Measurements from ENCODE around the gene GTF2H1.
"Not testable (repeated sequence)": the region's sequence is repeated elsewhere in the genome, so short reads cannot be mapped to it uniquely, and the experiment has no call there.

GTF2H1 gene

DNA sequence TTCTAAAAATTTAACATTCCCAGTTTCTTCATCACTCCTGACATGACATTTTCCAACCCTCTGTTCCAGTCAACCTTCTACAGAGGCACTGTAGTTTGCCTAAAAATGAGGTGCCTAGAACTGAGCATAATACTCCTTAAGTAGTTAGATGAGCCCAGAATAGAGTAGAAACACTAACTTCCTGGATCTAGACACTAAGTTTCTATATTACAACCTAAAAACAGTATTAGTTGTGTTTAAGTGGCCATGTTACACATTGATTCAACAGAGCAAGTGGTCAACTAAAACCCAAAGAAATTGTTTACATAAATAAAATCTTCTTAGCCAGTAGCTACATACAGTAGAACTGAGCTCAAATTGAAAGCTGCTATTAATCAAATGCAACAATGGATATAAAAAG lies 1.8 kb upstream of the GTF2H1 start:
- FAIRE-seq, result no peak

DNA sequence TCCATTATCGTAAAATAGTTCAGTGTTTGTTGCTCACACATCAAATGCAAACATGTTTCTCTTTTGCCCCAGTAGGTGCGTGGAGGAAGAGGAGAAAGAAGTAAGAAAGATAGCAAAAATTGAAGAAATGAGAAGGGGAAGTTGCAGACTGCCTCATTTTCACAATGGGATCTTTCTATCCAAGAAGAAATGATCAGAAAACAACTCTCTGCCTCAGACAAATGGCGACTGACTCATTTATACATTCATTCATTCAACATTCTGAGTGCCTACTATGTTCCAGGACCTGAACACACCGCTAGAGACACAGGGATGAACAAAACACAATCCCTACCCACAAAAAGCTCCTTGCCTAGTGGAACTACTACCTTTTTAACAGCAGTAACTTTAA lies 794 bp upstream of the GTF2H1 start:
- FAIRE-seq, result no peak

- FAIRE-seq, result no peak
These were observed 627 bp downstream of the GTF2H1 start for GRCh38 chr11:18322818-18323570.

GRCh38 chr11:18323881-18324280 lies 1.5 kb downstream of the GTF2H1 start:
- not testable (repeated sequence) for FAIRE-seq

DNA sequence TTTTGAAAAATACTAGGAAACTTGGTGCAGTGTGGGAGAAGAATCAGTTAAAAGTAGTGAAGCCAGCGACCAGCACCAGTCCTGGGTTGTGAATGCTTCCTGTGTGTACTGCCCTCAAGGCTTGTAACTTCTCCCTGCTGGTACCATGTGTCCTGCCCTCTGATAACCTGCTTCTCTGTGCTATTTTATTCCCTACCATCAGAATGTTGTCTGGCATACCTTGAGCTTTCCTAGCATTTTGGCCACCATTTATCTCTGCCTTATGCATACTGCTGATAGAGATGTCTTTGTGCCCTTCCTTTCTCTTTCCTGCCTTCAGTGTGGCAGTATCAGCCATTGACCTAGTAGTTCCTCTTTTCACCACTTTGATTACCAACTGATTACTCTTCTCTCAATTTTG lies 2.0 kb downstream of the GTF2H1 start:
- FAIRE-seq, result no peak

DNA sequence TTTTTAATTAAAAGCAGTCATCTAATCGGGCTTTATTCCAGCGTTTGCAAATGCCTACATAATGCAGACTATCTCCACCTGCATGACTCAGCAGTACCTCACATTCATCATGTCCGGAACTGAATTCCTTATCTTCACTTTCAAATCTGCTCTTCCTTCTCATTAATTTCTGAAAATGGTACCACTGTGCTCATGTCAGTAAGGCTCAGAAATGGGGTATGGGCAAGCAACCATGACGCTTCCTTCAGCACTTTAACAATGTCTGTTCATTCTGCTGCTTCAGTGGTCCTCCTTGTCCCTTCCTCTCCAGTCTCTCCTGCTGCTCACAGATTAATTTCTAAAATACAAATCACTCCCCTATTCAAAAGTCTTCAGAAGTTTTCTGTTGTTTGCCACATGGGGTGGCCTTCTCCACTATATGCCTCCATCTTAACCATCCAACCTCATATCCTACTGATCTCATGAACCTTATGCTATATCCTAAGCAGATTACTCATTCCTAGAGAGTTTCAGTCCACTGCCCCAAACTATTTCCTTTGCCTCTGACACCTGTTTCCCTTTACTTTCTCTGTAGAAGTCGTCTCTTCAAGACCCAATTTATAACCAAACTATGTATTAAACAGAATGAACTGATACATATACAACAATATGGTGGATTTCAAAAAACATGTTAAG lies 7.0 kb downstream of the GTF2H1 start:
- FAIRE-seq, result no peak

- FAIRE-seq, result no peak
These were observed 8.6 kb downstream of the GTF2H1 start for GRCh38 chr11:18330921-18331320.

GRCh38 chr11:18332302-18332701 lies 9.9 kb downstream of the GTF2H1 start:
- FAIRE-seq, result no peak

DNA sequence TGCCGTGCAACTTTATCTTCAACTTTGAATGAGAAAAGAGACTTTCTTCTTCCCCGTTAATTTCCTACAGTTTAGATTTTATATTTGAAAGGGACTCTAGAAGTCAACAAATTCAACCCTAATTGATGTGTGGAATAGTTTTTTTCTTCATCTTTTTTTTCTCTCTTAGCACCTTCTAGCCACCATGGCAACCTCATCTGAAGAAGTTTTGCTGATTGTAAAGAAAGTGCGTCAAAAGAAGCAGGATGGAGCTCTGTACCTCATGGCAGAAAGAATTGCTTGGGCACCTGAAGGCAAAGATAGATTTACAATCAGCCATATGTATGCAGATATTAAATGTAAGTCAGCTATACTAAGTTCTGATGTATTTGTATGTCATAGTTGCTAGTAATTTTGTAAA lies 10.5 kb downstream of the GTF2H1 start:
- FAIRE-seq, result no peak

- no peak for FAIRE-seq
These were observed 25.2 kb downstream of the GTF2H1 start for GRCh38 chr11:18347471-18348125.

DNA sequence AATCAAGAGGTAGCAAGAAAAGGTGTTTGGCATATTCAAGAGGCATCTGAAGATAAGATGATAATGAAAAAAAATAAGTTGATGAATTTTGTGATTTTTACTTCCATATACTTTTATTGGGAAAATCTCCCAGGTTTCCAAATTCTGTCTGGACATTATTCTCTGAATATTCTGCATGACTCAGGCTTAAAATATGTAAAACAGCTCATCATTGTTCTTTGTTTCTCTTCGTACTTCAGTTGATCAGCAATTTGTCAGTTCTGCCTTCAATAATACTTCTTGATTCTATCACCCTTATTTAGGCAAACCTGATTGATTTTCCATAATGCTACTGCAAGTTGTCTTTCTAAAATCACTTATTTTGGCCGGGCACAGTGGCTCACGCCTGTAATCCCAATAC lies 30.2 kb downstream of the GTF2H1 start:
- no peak for FAIRE-seq

DNA sequence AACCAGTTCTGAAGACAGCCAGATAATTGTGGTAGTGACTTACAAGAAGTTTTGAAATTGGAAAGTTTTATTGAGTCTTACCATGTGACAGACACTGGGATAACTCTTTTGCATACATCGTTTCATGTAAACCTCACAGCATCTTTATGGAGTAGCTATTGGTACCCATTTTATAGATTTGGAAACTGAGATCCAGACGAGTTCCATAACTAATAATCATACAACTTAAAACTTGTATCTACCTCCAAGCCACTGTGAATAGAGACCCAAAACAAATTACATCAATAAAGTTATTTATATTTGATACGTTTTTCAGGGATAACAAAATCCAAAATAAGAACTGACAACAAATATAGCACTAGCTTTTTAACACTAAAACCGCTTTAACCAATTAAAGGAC lies 36.3 kb downstream of the GTF2H1 start:
- no peak for FAIRE-seq

- FAIRE-seq, result no peak
These were observed 38.8 kb downstream of the GTF2H1 start for GRCh38 chr11:18361154-18361553.

DNA sequence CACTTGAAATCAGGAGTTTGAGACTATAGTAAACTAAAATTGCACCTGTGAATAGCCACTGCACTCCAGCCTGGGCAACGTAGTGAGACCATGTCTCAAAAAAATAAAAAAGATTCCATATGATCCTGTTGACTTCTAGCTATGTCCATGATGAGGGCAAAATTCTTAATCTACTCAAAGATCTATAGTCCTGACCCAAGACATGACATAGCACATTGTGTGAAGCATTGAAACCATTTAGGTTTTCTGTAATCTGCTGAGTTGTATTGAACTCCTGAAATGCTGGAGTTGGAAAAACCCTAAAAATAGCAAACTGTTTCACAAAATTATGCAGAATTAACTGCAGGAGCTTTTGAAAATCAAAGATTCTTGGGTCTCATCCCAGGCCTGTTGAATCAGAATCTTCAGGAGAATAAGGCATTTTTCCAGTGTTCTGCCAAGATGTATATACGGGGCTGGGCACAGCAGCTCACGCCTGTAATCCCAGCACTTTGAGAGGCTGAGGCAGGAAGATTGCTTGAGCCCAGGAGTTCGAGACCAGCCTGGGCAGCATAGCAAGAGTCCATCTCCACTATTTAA lies 42.2 kb downstream of the GTF2H1 start:
- FAIRE-seq, result no peak

DNA sequence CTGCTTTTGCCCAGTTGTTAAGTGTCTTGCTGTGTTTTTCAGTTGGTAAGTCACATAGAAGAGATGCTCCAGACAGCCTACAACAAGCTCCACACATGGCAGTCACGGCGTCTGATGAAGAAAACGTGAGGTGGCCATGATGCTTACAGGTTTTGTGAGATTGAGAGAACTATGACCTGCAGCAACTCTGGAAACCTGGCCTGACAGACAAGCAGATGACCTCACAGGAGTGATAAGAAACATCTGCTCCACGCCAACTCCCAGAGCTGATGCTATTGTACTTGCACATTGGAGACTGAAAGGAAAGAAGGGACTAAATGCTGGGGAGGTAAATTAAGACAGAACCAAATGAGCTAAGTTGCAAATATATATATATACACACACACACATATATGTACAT lies 43.4 kb downstream of the GTF2H1 start:
- no peak for FAIRE-seq

GRCh38 chr11:18366286-18366685 lies 43.9 kb downstream of the GTF2H1 start:
- FAIRE-seq, result no peak

GRCh38 chr11:18367431-18367830 lies 45.1 kb downstream of the GTF2H1 start:
- FAIRE-seq, result no peak

DNA sequence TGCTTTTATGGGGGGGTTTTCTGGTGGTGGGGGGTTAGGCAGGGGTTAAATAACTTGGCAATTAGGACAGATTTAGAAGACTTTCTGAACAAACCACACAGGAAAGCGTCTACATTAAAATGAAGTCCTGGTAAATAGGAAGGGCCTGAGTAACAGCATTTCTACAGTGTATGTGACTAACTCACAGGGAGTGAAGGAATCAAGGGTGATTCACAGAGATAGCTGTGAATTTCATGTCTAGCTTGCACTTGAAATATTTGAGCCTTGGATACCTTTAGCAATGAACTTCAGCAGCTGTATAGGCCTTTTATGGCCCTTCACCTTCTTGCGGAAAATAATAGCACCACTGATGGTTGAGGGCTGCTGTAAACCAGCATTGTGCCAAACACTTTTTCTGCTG lies 45.9 kb downstream of the GTF2H1 start:
- FAIRE-seq, result no peak

GRCh38 chr11:18369398-18369797 lies 47.0 kb downstream of the GTF2H1 start:
- no peak for FAIRE-seq

DNA sequence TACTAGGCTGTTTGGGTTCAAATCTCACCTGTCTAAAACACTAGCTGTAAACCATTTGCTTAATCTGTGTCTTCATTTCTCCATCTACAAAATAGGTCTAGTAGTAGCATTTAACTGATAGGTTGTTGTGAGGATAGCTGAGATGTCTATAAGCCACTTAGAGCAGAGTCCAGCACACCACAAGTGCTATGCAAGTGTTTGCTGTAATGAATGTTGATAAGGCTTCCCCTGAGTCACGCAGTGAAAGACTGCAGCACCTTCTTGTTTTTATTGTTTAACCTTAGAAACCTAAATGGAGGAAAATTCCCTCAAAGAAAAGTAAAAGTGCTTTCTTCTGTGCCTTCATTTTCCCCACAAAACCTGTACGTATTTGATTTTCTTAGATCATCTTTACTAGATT lies 48.9 kb downstream of the GTF2H1 start:
- no peak for FAIRE-seq

GRCh38 chr11:18372201-18372600 lies 49.8 kb downstream of the GTF2H1 start:
- FAIRE-seq, result no peak

DNA sequence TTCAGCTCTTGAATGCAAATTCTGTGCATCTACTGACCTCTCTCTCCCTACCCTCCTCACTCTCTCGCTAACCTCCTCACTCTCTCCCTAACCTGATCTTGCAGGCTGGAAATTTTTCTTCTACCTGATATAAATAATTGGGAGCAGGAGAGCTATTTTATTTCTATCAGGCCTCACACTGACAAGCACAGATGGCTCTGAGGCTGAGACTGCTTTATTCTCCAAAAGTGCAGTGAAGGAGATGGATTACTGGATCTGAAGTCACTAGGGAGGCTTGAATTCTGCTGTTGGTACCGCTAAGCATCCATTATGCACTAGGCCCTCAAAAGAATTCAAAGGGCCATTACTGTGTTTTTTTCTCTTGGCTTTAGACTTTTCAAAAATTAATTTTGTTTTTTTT lies 52.6 kb downstream of the GTF2H1 start:
- no peak for FAIRE-seq

DNA sequence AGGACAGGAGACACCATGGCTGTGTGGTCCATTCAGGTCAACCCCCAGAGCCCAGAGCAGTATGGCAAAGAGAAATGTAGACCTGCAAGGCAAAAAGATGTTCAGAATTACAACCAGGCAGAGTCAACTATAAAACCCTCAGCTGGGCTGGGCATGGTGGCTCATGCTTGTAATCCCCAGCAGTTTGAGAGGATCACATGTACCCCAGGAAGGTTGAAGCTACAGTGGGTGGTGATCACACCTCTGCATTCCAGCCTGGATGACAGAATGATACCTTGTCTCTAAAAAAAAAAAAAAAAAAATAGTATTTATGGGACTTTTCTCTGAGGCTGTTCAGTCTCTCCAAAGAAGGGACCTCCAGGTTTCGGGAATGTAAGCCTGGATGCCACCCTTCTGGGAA lies 53.6 kb downstream of the GTF2H1 start:
- no peak for FAIRE-seq

DNA sequence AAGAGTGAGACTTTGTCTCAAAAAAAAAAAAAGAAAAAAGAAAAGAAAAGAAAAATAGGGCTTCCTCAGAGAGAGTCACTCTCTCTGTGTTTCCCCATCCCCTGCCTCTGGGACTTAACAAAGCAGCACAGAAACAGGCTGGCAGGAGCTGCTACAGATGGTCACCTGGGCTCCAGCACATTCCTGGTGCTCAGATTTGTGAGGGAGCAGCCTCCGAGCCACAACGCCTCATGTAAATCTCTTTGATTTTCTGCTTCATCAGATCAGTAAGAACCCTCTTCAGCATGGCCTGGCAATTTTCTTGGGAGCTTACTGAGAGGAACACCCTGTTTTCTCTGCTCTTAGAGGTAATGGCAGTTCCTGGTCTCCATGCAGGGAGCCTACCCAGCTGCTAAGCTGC lies 56.8 kb downstream of the GTF2H1 start:
- no peak for FAIRE-seq

All from A204.1 (cell line).